HG03571 (cell line): ENCODE data around the gene PAAF1.
"Not testable (repeated sequence)": the region's sequence is repeated elsewhere in the genome, so short reads cannot be mapped to it uniquely, and the experiment has no call there.

ENCODE experiments used
- ATAC-seq: cut with Tn5 transposase; IDR thresholded peaks from one replicate; pipeline ENCODE4 v1.9.1; 2021; ENCODE audit not compliant: unreplicated experiment

Gene PAAF1

GRCh38 chr11:73880449-73880848 lies 3.6 kb downstream of the PAAF1 start:
- ATAC-seq, result not testable (repeated sequence)

- ATAC-seq, result no peak
Measured at GRCh38 chr11:73883856-73884255, 7.1 kb downstream of the PAAF1 start.

- no peak for ATAC-seq
Measured at GRCh38 chr11:73888244-73888643, 11.4 kb downstream of the PAAF1 start.

GRCh38 chr11:73889019-73889418 lies 12.2 kb downstream of the PAAF1 start:
- no peak for ATAC-seq

DNA sequence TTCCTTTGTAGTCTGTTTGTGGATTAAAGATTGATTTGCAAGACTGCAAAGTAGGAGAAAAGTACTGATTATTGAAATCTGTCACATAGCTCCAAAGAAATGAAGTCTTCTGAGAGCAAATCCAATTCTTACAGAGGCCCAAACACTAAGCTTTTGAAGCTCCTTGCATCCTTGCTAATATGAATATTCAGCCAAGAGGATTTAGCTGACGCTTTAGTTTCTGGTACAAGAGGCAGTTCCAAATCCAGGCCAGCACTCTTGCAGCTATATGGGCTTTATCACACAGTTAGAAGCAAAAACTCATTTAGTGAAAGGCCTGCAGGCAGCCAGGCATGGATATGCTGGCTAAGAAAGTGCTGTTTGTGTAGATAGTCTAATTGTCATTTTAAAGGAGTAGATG lies 12.7 kb downstream of the PAAF1 start:
- no peak for ATAC-seq

GRCh38 chr11:73893041-73893440 lies 16.2 kb downstream of the PAAF1 start:
- ATAC-seq, result no peak

- no peak for ATAC-seq
Measured at GRCh38 chr11:73894725-73895335, 18.0 kb downstream of the PAAF1 start.

GRCh38 chr11:73902303-73902702 lies 25.5 kb downstream of the PAAF1 start:
- no peak for ATAC-seq

DNA sequence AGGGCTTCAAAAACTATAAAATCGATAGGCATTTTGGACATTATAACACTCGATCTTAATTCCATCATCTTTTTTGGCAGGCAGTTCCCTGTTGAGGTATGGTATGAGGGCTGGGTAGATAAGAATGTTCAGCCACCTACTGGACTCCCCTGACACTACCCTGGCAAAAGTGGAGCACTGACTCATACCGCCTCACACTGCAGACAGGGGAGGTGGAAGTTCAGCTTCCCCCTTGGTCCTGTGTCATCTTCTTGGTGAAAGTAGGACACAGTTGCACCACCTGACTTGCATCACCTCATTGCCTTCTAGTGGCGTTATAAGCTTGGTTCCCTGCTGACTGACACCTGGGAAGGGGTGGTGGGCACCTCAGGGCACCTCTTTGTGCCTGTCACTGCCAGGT lies 30.4 kb downstream of the PAAF1 start:
- ATAC-seq, result no peak

DNA sequence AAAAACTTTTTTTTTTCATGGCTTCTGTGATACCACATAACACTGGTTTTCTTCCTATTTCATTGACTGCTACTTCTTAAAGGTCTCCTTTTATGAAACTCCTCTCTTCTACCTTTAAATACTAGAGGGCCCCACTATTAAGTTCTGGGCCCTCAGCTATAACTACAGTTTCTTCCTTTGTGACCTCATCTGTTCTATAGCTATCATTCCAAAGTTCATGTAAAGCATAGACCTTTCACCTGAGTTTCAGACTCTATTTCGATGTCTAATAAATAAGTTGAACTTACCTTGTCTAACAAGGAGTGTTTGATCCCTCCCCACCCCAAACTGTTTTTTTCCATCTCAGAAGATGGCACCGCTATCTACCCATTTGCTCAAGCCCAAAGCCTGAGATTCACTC lies 35.2 kb downstream of the PAAF1 start:
- no peak for ATAC-seq

DNA sequence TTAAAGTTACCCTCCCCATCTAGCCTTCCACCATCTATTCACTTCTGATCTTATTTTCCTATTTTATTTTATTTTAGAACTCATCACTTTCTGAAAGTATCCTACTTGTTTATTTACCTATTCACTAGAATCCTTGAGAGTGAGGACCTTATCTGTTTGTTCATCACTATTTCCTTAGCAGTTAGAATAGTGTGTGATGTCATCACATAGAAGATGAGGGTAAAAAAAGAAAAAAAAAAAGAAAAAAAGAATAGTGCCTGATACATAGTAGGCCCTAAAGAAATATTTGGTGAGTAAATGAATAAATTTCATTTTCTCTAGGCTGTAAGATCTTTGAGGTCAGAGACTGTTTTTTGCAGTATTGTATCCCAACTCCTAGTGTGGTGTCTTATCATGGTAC lies 36.7 kb downstream of the PAAF1 start:
- no peak for ATAC-seq

- ATAC-seq, result no peak
Measured at GRCh38 chr11:73914284-73914683, 37.5 kb downstream of the PAAF1 start.

DNA sequence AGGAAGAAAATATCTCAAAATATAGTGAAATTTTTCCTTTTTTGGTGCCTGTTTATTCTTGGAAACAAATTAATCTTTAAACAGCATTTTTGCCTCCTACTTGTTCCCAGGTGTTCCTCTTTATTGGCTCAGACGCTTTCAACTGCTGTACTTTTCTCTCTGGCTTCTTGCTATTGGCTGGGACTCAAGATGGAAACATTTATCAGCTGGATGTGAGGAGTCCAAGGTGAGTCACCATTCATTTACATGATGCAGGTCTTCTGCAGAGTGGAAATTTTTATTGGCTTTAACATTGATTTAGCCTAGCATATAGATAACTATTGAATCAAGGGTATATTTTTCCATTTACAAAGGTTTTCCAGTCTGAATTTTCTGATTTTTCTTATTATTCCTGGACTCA lies 39.6 kb downstream of the PAAF1 start:
- ATAC-seq, result no peak

- no peak for ATAC-seq
Measured at GRCh38 chr11:73921180-73921579, 44.4 kb downstream of the PAAF1 start.

- ATAC-seq, result no peak
Measured at GRCh38 chr11:73929388-73929787, 52.6 kb downstream of the PAAF1 start.

GRCh38 chr11:73931039-73931645 lies 54.3 kb downstream of the PAAF1 start:
- ATAC-seq, result no peak

GRCh38 chr11:73931951-73932350 lies 55.2 kb downstream of the PAAF1 start:
- ATAC-seq, result no peak

- no peak for ATAC-seq
Measured at GRCh38 chr11:73932781-73933180, 56.0 kb downstream of the PAAF1 start.

GRCh38 chr11:73936047-73936446 lies 59.2 kb downstream of the PAAF1 start:
- ATAC-seq, result not testable (repeated sequence)

GRCh38 chr11:73939096-73939495 lies 62.3 kb downstream of the PAAF1 start:
- ATAC-seq, result no peak

GRCh38 chr11:73940801-73941570 lies 64.2 kb downstream of the PAAF1 start:
- ATAC-seq, result no peak

DNA sequence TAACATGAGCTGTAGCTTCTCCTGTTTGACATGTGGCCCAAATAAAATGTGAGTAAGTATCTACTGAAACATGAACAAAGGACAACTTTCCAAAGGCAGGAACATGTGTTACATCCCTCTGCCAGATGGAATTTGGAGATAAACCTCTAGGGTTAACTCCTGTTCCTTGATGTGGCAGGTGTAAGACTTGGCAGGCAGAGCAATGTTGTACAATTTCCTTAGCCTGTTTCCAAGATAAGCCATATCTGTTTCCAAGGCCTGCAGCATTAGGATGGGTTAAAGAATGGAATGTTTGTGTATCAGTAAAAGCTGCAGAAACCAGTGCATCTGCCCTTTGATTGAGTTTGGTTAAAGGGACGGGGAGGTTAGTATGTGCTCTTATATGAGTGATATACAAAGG lies 65.2 kb downstream of the PAAF1 start:
- no peak for ATAC-seq
